ENCODE results near the gene ADAMTS17.

GRCh38 chr15:100298257-100298656 is 43.5 kb downstream of the ADAMTS17 start:
- TF ChIP-seq, protein P1, sequence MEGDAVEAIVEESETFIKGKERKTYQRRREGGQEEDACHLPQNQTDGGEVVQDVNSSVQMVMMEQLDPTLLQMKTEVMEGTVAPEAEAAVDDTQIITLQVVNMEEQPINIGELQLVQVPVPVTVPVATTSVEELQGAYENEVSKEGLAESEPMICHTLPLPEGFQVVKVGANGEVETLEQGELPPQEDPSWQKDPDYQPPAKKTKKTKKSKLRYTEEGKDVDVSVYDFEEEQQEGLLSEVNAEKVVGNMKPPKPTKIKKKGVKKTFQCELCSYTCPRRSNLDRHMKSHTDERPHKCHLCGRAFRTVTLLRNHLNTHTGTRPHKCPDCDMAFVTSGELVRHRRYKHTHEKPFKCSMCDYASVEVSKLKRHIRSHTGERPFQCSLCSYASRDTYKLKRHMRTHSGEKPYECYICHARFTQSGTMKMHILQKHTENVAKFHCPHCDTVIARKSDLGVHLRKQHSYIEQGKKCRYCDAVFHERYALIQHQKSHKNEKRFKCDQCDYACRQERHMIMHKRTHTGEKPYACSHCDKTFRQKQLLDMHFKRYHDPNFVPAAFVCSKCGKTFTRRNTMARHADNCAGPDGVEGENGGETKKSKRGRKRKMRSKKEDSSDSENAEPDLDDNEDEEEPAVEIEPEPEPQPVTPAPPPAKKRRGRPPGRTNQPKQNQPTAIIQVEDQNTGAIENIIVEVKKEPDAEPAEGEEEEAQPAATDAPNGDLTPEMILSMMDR (IDR thresholded peaks at IDR 0.05 in 4 of 5, conservative IDR thresholded peaks at IDR 0.05 in 1 of 5) = no peak
- TF ChIP-seq POLR2A (IDR thresholded peaks at IDR 0.05) = no peak
